ENCODE results near the gene SNX1. TPM values are rescaled to one million over a fixed set of nuclear protein-coding genes. Genes with fewer than 3 reads are reported as not detected.

The SNX1 gene
- total and polyA plus RNA-seq, 2 donors, result 36.6 to 85.6 TPM

- Histone ChIP-seq H3K9me3 (ENCODE audit: control insufficient read depth in 2 of 2, insufficient read depth in 1 of 2, low read length in 1 of 2) (no peaks in the 10 kb centered on the region), H3K27me3 (ENCODE audit: control insufficient read depth in 2 of 2, insufficient read depth in 1 of 2, low read length in 1 of 2) (no peaks in the 10 kb centered on the region), H3K27ac (ENCODE audit: low read depth in 1 of 2, low read length in 1 of 2) (no peak overlapping the region), H3K4me3 (ENCODE audit: low read length in 2 of 2) (no peak overlapping the region), H3K4me1 (ENCODE audit: control insufficient read depth in 2 of 2, insufficient read depth in 2 of 2, low read length in 2 of 2) (peaks cover 0 to 4% of the 10 kb centered on the region in 2 donors), H3K36me3 (ENCODE audit: control insufficient read depth in 2 of 2, insufficient read depth in 2 of 2, low read length in 1 of 2) (peaks cover 76 to 89% of the 10 kb centered on the region in 2 donors)
- 92% methylated on average over 9 of the region's 9 CpGs for WGBS
- DNase-seq (ENCODE audit: low read depth in 6 of 9, low spot score in 9 of 9), result no peak
Measured at GRCh38 chr15:64134345-64134829, 38.6 kb downstream of the SNX1 start.

- Histone ChIP-seq H3K27me3 (ENCODE audit: control insufficient read depth in 2 of 2, insufficient read depth in 1 of 2, low read length in 1 of 2) (no peaks in the 10 kb centered on the region), H3K9me3 (ENCODE audit: control insufficient read depth in 2 of 2, insufficient read depth in 1 of 2, low read length in 1 of 2) (no peaks in the 10 kb centered on the region), H3K4me3 (ENCODE audit: low read length in 2 of 2) (no peak overlapping the region), H3K4me1 (ENCODE audit: control insufficient read depth in 2 of 2, insufficient read depth in 2 of 2, low read length in 2 of 2) (peaks cover 0 to 2% of the 10 kb centered on the region in 2 donors), H3K36me3 (ENCODE audit: control insufficient read depth in 2 of 2, insufficient read depth in 2 of 2, low read length in 1 of 2) (peaks cover 61 to 73% of the 10 kb centered on the region in 2 donors), H3K27ac (ENCODE audit: low read depth in 1 of 2, low read length in 1 of 2) (no peak overlapping the region)
- WGBS, result 99% methylated on average over 7 of the region's 7 CpGs
- DNase-seq (ENCODE audit: low read depth in 6 of 9, low spot score in 9 of 9), result no peak
Measured at GRCh38 chr15:64136347-64136746, 40.6 kb downstream of the SNX1 start.

- no peaks in the 10 kb centered on the region for H3K27me3 ChIP-seq (ENCODE audit: control insufficient read depth in 2 of 2, insufficient read depth in 1 of 2, low read length in 1 of 2)
- no peaks in the 10 kb centered on the region for H3K9me3 ChIP-seq (ENCODE audit: control insufficient read depth in 2 of 2, insufficient read depth in 1 of 2, low read length in 1 of 2)
- H3K4me1 ChIP-seq (ENCODE audit: control insufficient read depth in 2 of 2, insufficient read depth in 2 of 2, low read length in 2 of 2), result no peaks in the 10 kb centered on the region
- H3K27ac ChIP-seq (ENCODE audit: low read depth in 1 of 2, low read length in 1 of 2), result no peak overlapping the region
- H3K36me3 ChIP-seq (ENCODE audit: control insufficient read depth in 2 of 2, insufficient read depth in 2 of 2, low read length in 1 of 2), result peaks cover 56 to 73% of the 10 kb centered on the region in 2 donors
- 86% methylated on average over 8 of the region's 8 CpGs for WGBS
- DNase-seq (ENCODE audit: low read depth in 6 of 9, low spot score in 9 of 9), result peak in 1 of 9 donors; percentile 36
- no peak overlapping the region for H3K4me3 ChIP-seq (ENCODE audit: low read length in 2 of 2)
Measured at GRCh38 chr15:64137226-64137833, 41.5 kb downstream of the SNX1 start.

- 98% methylated on average over 4 of the region's 4 CpGs for WGBS
- Histone ChIP-seq H3K9me3 (ENCODE audit: control insufficient read depth in 2 of 2, insufficient read depth in 1 of 2, low read length in 1 of 2) (no peaks in the 10 kb centered on the region), H3K36me3 (ENCODE audit: control insufficient read depth in 2 of 2, insufficient read depth in 2 of 2, low read length in 1 of 2) (peaks cover 56 to 69% of the 10 kb centered on the region in 2 donors), H3K4me3 (ENCODE audit: low read length in 2 of 2) (no peak overlapping the region), H3K4me1 (ENCODE audit: control insufficient read depth in 2 of 2, insufficient read depth in 2 of 2, low read length in 2 of 2) (no peaks in the 10 kb centered on the region), H3K27ac (ENCODE audit: low read depth in 1 of 2, low read length in 1 of 2) (no peak overlapping the region), H3K27me3 (ENCODE audit: control insufficient read depth in 2 of 2, insufficient read depth in 1 of 2, low read length in 1 of 2) (no peaks in the 10 kb centered on the region)
- no peak for DNase-seq (ENCODE audit: low read depth in 6 of 9, low spot score in 9 of 9)
Measured at GRCh38 chr15:64138331-64138941, 42.7 kb downstream of the SNX1 start.

DNA sequence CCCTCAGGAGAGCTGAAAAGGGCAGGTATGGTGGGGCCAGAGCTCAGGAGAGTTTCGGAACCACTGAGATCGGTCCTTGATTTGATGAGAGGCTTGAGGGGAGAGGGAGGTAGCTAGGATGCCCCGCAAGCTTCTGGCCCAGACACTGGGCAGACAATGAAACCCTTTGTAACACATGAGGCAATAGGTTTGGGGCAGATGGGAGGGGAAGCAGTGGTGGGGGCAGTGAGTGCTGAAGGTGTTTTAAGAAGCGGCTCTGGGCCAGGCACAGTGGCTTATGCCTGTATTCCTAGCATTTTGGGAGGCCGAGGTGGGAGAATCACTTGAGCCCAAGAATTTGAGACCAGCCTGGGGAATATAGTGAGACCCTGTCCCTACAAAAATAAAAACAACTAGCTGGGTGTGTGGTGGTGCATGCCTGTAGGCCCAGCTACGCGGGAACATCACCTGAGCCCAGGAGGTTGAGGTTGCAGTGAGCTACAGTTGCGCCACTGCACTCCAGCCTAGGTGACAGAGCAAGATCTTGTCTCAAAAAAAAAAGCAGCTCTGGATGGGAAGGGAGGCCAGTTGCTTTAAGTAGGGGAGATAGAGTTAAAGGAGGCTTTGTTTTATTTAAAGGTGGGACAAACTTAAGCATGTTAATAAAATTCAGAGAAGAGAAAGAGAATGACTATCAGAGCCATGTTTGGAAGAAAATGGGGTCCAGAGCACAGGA lies 46.2 kb downstream of the SNX1 start:
- H3K36me3 ChIP-seq (ENCODE audit: control insufficient read depth in 2 of 2, insufficient read depth in 2 of 2, low read length in 1 of 2), result peaks cover 43 to 54% of the 10 kb centered on the region in 2 donors
- DNase-seq (ENCODE audit: low read depth in 6 of 9, low spot score in 9 of 9), result no peak
- WGBS, result 99% methylated on average over 8 of the region's 8 CpGs

DNA sequence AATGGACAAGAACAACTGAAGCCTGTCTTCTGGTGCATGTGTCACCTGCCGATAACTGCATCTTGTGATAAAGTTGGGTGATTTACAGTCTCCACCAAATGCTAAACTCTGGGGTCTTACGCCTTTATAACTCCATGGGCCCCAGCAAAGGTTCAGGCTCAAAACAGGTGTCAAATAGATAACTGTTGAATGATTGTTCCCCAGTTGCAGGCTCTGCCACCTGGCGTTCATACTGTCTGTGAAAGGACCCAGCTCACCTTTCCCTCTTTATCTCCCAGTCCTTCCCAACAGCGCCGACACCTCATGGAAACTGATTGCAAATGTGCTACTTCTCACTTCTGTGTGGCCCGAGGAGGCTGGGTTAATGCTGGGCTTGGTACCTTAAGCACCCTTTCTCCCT lies 47.5 kb downstream of the SNX1 start:
- Histone ChIP-seq H3K4me3 (ENCODE audit: low read length in 2 of 2) (no peak overlapping the region), H3K9me3 (ENCODE audit: control insufficient read depth in 2 of 2, insufficient read depth in 1 of 2, low read length in 1 of 2) (no peaks in the 10 kb centered on the region), H3K27ac (ENCODE audit: low read depth in 1 of 2, low read length in 1 of 2) (no peak overlapping the region), H3K4me1 (ENCODE audit: control insufficient read depth in 2 of 2, insufficient read depth in 2 of 2, low read length in 2 of 2) (peaks cover 0 to 10% of the 10 kb centered on the region in 2 donors), H3K36me3 (ENCODE audit: control insufficient read depth in 2 of 2, insufficient read depth in 2 of 2, low read length in 1 of 2) (peaks cover 38 to 42% of the 10 kb centered on the region in 2 donors), H3K27me3 (ENCODE audit: control insufficient read depth in 2 of 2, insufficient read depth in 1 of 2, low read length in 1 of 2) (no peaks in the 10 kb centered on the region)
- WGBS, result 95% methylated on average over 6 of the region's 6 CpGs
- no peak for DNase-seq (ENCODE audit: low read depth in 6 of 9, low spot score in 9 of 9)

More for the DNA sequence above, 46.2 kb downstream of the SNX1 start:
- Histone ChIP-seq H3K27me3 (ENCODE audit: control insufficient read depth in 2 of 2, insufficient read depth in 1 of 2, low read length in 1 of 2) (no peaks in the 10 kb centered on the region), H3K9me3 (ENCODE audit: control insufficient read depth in 2 of 2, insufficient read depth in 1 of 2, low read length in 1 of 2) (no peaks in the 10 kb centered on the region), H3K27ac (ENCODE audit: low read depth in 1 of 2, low read length in 1 of 2) (no peak overlapping the region), H3K4me1 (ENCODE audit: control insufficient read depth in 2 of 2, insufficient read depth in 2 of 2, low read length in 2 of 2) (peaks cover 0 to 9% of the 10 kb centered on the region in 2 donors), H3K4me3 (ENCODE audit: low read length in 2 of 2) (no peak overlapping the region)

DNA sequence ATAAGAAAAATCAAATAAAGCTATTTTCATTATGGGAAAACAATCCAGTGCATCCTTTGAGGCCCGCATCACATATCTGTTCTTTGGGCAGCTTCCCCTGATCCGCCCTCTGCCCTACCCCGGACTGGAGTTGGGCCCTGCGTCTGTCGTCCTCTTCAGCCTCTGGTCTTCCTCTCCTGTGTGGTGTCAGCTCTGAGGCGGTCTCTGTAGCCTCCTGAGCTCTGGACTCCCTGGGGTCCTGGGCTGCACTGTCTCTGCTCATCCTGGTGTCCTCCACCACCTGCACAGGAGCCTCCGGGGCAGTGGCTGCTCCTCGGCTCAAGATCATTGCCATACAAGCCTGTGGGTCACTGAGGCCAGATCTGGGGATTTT lies 48.4 kb downstream of the SNX1 start:
- 90% methylated on average over 8 of the region's 8 CpGs for WGBS
- no peak overlapping the region for H3K27ac ChIP-seq (ENCODE audit: low read depth in 1 of 2, low read length in 1 of 2)
- peaks cover 0 to 10% of the 10 kb centered on the region in 2 donors for H3K4me1 ChIP-seq (ENCODE audit: control insufficient read depth in 2 of 2, insufficient read depth in 2 of 2, low read length in 2 of 2)
- DNase-seq (ENCODE audit: low read depth in 6 of 9, low spot score in 9 of 9), result no peak
- peaks cover 31 to 35% of the 10 kb centered on the region in 2 donors for H3K36me3 ChIP-seq (ENCODE audit: control insufficient read depth in 2 of 2, insufficient read depth in 2 of 2, low read length in 1 of 2)
- H3K9me3 ChIP-seq (ENCODE audit: control insufficient read depth in 2 of 2, insufficient read depth in 1 of 2, low read length in 1 of 2), result no peaks in the 10 kb centered on the region
- no peaks in the 10 kb centered on the region for H3K27me3 ChIP-seq (ENCODE audit: control insufficient read depth in 2 of 2, insufficient read depth in 1 of 2, low read length in 1 of 2)
- H3K4me3 ChIP-seq (ENCODE audit: low read length in 2 of 2), result no peak overlapping the region

- Histone ChIP-seq H3K27ac (ENCODE audit: low read depth in 1 of 2, low read length in 1 of 2) (no peak overlapping the region), H3K4me1 (ENCODE audit: control insufficient read depth in 2 of 2, insufficient read depth in 2 of 2, low read length in 2 of 2) (peaks cover 0 to 13% of the 10 kb centered on the region in 2 donors), H3K4me3 (ENCODE audit: low read length in 2 of 2) (no peak overlapping the region), H3K9me3 (ENCODE audit: control insufficient read depth in 2 of 2, insufficient read depth in 1 of 2, low read length in 1 of 2) (no peaks in the 10 kb centered on the region), H3K36me3 (ENCODE audit: control insufficient read depth in 2 of 2, insufficient read depth in 2 of 2, low read length in 1 of 2) (peaks cover 31 to 35% of the 10 kb centered on the region in 2 donors), H3K27me3 (ENCODE audit: control insufficient read depth in 2 of 2, insufficient read depth in 1 of 2, low read length in 1 of 2) (no peaks in the 10 kb centered on the region)
- 96% methylated on average over 14 of the region's 14 CpGs for WGBS
- DNase-seq (ENCODE audit: low read depth in 6 of 9, low spot score in 9 of 9), result no peak
Measured at GRCh38 chr15:64144565-64145281, 48.9 kb downstream of the SNX1 start.
